H9 (cell line): ENCODE measurements around the gene RAB31. TPM values are rescaled to one million over a fixed set of nuclear protein-coding genes. Genes with fewer than 3 reads are reported as not detected.

ENCODE experiments used
- DNase-seq: peaks from one replicate; pipeline ENCODE4 v3.0.0-alpha.2; 2017
- H2AFZ ChIP-seq: one replicate; pipeline ENCODE4 v1.6.1; 2013; ENCODE audit warnings: mild to moderate bottlenecking, low read length, control low read depth, moderate library complexity
- H2AK5ac ChIP-seq: 2 replicates; pipeline ENCODE4 v1.6.1; 2013; ENCODE audit warnings: low read length, control low read depth, mixed read lengths; ENCODE audit not compliant: insufficient read length
- H2BK120ac ChIP-seq: one replicate; pipeline ENCODE4 v1.6.1; 2013; ENCODE audit warnings: low read depth, mild to moderate bottlenecking, low read length, control low read depth, inconsistent platforms; ENCODE audit not compliant: poor library complexity, severe bottlenecking
- H2BK12ac ChIP-seq: 2 replicates; pipeline ENCODE4 v1.6.1; 2013; ENCODE audit warnings: low read length, control low read depth, mixed read lengths, low read depth; ENCODE audit not compliant: insufficient read length
- H2BK15ac ChIP-seq: 2 replicates; pipeline ENCODE4 v1.6.1; 2013; ENCODE audit warnings: low read depth, low read length, control low read depth
- H2BK20ac ChIP-seq: one replicate; pipeline ENCODE4 v1.6.1; 2013; ENCODE audit warnings: low read depth, mild to moderate bottlenecking, low read length, control low read depth, inconsistent platforms; ENCODE audit not compliant: poor library complexity, severe bottlenecking
- H2BK5ac ChIP-seq: 2 replicates; pipeline ENCODE4 v1.6.1; 2013; ENCODE audit warnings: low read length, control low read depth, mixed read lengths; ENCODE audit not compliant: insufficient read length
- H3K14ac ChIP-seq: 2 replicates; pipeline ENCODE4 v1.6.1; 2013; ENCODE audit warnings: low read length, control low read depth; ENCODE audit not compliant: insufficient read depth
- H3K18ac ChIP-seq: 2 replicates; pipeline ENCODE4 v1.6.1; 2013; ENCODE audit warnings: low read depth, mild to moderate bottlenecking, mixed read lengths, low read length, control low read depth; ENCODE audit not compliant: insufficient read length
- H3K23ac ChIP-seq: 2 replicates; pipeline ENCODE4 v1.6.1; 2013; ENCODE audit warnings: low read length, control low read depth, mixed read lengths, low read depth; ENCODE audit not compliant: insufficient read length
- H3K23me2 ChIP-seq: 2 replicates; pipeline ENCODE4 v1.6.1; 2013; ENCODE audit warnings: low read depth, mild to moderate bottlenecking, mixed read lengths, low read length, control low read depth; ENCODE audit not compliant: insufficient read length, poor library complexity, severe bottlenecking
- H3K27ac ChIP-seq: 2 replicates; pipeline ENCODE4 v1.5.1; 2013; ENCODE audit warnings: low read length, control low read depth, mixed read lengths, low read depth; ENCODE audit not compliant: insufficient read length
- H3K27me3 ChIP-seq: 2 replicates; pipeline ENCODE4 v1.6.1; 2013; ENCODE audit warnings: low read length, control low read depth, inconsistent platforms; ENCODE audit not compliant: insufficient read depth
- H3K4ac ChIP-seq: 2 replicates; pipeline ENCODE4 v1.6.1; 2013; ENCODE audit warnings: low read depth, mild to moderate bottlenecking, control low read depth, inconsistent platforms, low read length, moderate library complexity
- H3K4me1 ChIP-seq: 2 replicates; pipeline ENCODE4 v1.6.1; 2013; ENCODE audit warnings: low read length, control low read depth, inconsistent platforms; ENCODE audit not compliant: insufficient read depth
- H3K4me2 ChIP-seq: 2 replicates; pipeline ENCODE4 v1.6.1; 2013; ENCODE audit warnings: low read length, control low read depth, mixed read lengths; ENCODE audit not compliant: insufficient read length, insufficient read depth
- H3K56ac ChIP-seq: 2 replicates; pipeline ENCODE4 v1.6.1; 2013; ENCODE audit warnings: low read depth, mild to moderate bottlenecking, mixed read lengths, low read length, control low read depth; ENCODE audit not compliant: insufficient read length
- H3K79me1 ChIP-seq: 2 replicates; pipeline ENCODE4 v1.6.1; 2013; ENCODE audit warnings: low read depth, mild to moderate bottlenecking, moderate library complexity, low read length, control low read depth, inconsistent platforms; ENCODE audit not compliant: insufficient read depth, poor library complexity, severe bottlenecking
- H3K79me2 ChIP-seq: 2 replicates; pipeline ENCODE4 v1.6.1; 2013; ENCODE audit warnings: low read length, control low read depth, inconsistent platforms; ENCODE audit not compliant: insufficient read depth
- H3K9ac ChIP-seq: 2 replicates; pipeline ENCODE4 v1.6.1; 2013; ENCODE audit warnings: low read length, control low read depth, mixed read lengths; ENCODE audit not compliant: insufficient read length; ENCODE audit errors: extremely low read depth
- H3K9me3 ChIP-seq: one replicate; pipeline ENCODE4 v1.6.1; 2013; ENCODE audit warnings: low read depth, low read length, inconsistent platforms; ENCODE audit not compliant: control insufficient read depth
- H3T11ph ChIP-seq: one replicate; pipeline ENCODE4 v1.6.1; 2013; ENCODE audit warnings: mild to moderate bottlenecking, low read length, control low read depth, inconsistent platforms
- H4K20me1 ChIP-seq: one replicate; pipeline ENCODE4 v1.6.1; 2013; ENCODE audit not compliant: control insufficient read depth, insufficient read length, insufficient read depth
- H4K5ac ChIP-seq: 2 replicates; pipeline ENCODE4 v1.6.1; 2013; ENCODE audit warnings: low read depth, mild to moderate bottlenecking, mixed read lengths, low read length, control low read depth; ENCODE audit not compliant: insufficient read length
- H4K8ac ChIP-seq: replicated peaks from 2 replicates; pipeline ENCODE4 v1.6.1; 2013; ENCODE audit warnings: low read length, control low read depth, mixed read lengths, low read depth; ENCODE audit not compliant: insufficient read length
- H4K91ac ChIP-seq: 2 replicates; pipeline ENCODE4 v1.6.1; 2013; ENCODE audit warnings: low read depth, mild to moderate bottlenecking, moderate library complexity, mixed read lengths, low read length, control low read depth; ENCODE audit not compliant: insufficient read length
- H3K27ac Mint-ChIP-seq, 3 experiments: 2 replicates in 2 of 3; 3 replicates in 1 of 3; pipeline ENCODE4 v1.8.0; 2020 to 2021; ENCODE audit warnings: mixed read lengths in 3 of 3, mild to moderate bottlenecking in 1 of 3, moderate library complexity in 1 of 3
- H3K27me3 Mint-ChIP-seq: 2 replicates; pipeline ENCODE4 v1.8.0; 2021; ENCODE audit warnings: low read depth, mild to moderate bottlenecking, moderate library complexity, mixed read lengths
- H3K36me3 Mint-ChIP-seq, 3 experiments: 2 replicates in 2 of 3; 3 replicates in 1 of 3; pipeline ENCODE4 v1.8.0; 2020 to 2021; ENCODE audit warnings: low read depth in 3 of 3, mixed read lengths in 3 of 3; ENCODE audit not compliant: insufficient read depth in 1 of 3
- H3K4me1 Mint-ChIP-seq, 2 experiments: 2 replicates each; pipeline ENCODE4 v1.8.0; 2020; ENCODE audit warnings: mixed read lengths in 2 of 2
- H3K4me3 Mint-ChIP-seq, 2 experiments: 2 replicates in 1 of 2; 3 replicates in 1 of 2; pipeline ENCODE4 v1.8.0; 2020 to 2021; ENCODE audit warnings: mild to moderate bottlenecking in 2 of 2, mixed read lengths in 2 of 2, moderate library complexity in 1 of 2
- H3K9me3 Mint-ChIP-seq, 2 experiments: 2 replicates in 1 of 2; 3 replicates in 1 of 2; pipeline ENCODE4 v1.8.0; 2020; ENCODE audit warnings: mild to moderate bottlenecking in 2 of 2, mixed read lengths in 2 of 2, moderate library complexity in 1 of 2
- CTCF ChIP-seq: fragments of 200-600 bp; sonication (generic); conservative IDR thresholded peaks from 3 replicates; pipeline ENCODE4 v1.8.0; 2021; ENCODE audit warnings: antibody characterized with exemption, mild to moderate bottlenecking
- WGBS: extraction: QIAGEN DNeasy Blood & Tissue Kit; methylation state at CpG from one replicate; pipeline ENCODE4 v1.1.7; 2013; ENCODE audit warnings: missing lambda C conversion rate, low lambda C conversion rate, mixed read lengths; ENCODE audit not compliant: insufficient read length; ENCODE audit errors: extremely low coverage; 5-methylcytosine and 5-hydroxymethylcytosine counted together
- total RNA-seq: library from RNA; stranded (reverse); gene quantifications from 2 replicates; pipeline ENCODE4 v1.2.1, GENCODE V29; 2021

Gene RAB31
- total RNA-seq, 1 experiment from 2014 or later: 22.4 TPM

GRCh38 chr18:9736286-9736835 is 28.3 kb downstream of the RAB31 start:
- H3K27ac ChIP-seq: no peak overlapping the region
- no peaks in the 10 kb centered on the region for H3K27me3 ChIP-seq
- no peak overlapping the region for H3K4ac ChIP-seq
- H4K20me1 ChIP-seq: no peaks in the 10 kb centered on the region
- H2BK5ac ChIP-seq: no peak overlapping the region
- no peaks in the 10 kb centered on the region for H3K9me3 Mint-ChIP-seq
- no peak overlapping the region for H4K8ac ChIP-seq
- no peak overlapping the region for H2BK15ac ChIP-seq
- no peaks in the 10 kb centered on the region for H3K79me2 ChIP-seq
- DNase-seq: no peak
- H3K4me2 ChIP-seq: no peak overlapping the region
- H3K18ac ChIP-seq: no peak overlapping the region
- no peaks in the 10 kb centered on the region for H3K36me3 Mint-ChIP-seq
- no peak for TF ChIP-seq CTCF
- H3K4me1 ChIP-seq: no peaks in the 10 kb centered on the region
- no peak overlapping the region for H3K56ac ChIP-seq
- H3K27me3 Mint-ChIP-seq: no peaks in the 10 kb centered on the region
- no peak overlapping the region for H2AK5ac ChIP-seq
- H3K4me3 Mint-ChIP-seq: no peak overlapping the region
- H3K4me1 Mint-ChIP-seq: peaks cover 10 to 13% of the 10 kb centered on the region in 2 experiments
- H4K5ac ChIP-seq: no peak overlapping the region
- H2AFZ ChIP-seq: no peak overlapping the region
- no peak overlapping the region for H2BK20ac ChIP-seq
- no peaks in the 10 kb centered on the region for H3K23me2 ChIP-seq
- no peak overlapping the region for H4K91ac ChIP-seq
- no peak overlapping the region for H2BK12ac ChIP-seq
- H2BK120ac ChIP-seq: no peak overlapping the region
- no peaks in the 10 kb centered on the region for H3K9me3 ChIP-seq
- H3K27ac Mint-ChIP-seq: no peak overlapping the region
- H3K14ac ChIP-seq: no peak overlapping the region
- no CpG with 5 or more reads among the region's 4 CpGs for WGBS
- H3K79me1 ChIP-seq: no peaks in the 10 kb centered on the region
- no peak overlapping the region for H3K23ac ChIP-seq
- H3T11ph ChIP-seq: no peak overlapping the region
- no peak overlapping the region for H3K9ac ChIP-seq
